ENCODE data around the gene RRAS2. TPM values are rescaled to one million over a fixed set of nuclear protein-coding genes. Genes with fewer than 3 reads are reported as not detected.
A peak's percentile ranks its signal among the peaks of the same experiment; 100 is the strongest.

Gene RRAS2
- total and polyA plus RNA-seq, 2 donors (not counting 3 experiments of a cell fraction or from before 2014, with no cell fraction given) = 30.1 to 80.5 TPM

GRCh38 chr11:14300661-14301304 lies 58.2 kb downstream of the RRAS2 start:
- Histone ChIP-seq H3K36me3 (ENCODE audit: control insufficient read depth in 2 of 2, extremely low read depth in 1 of 2, insufficient read depth in 2 of 2, low read length in 2 of 2) (no peaks in the 10 kb centered on the region), H3K4me1 (ENCODE audit: control insufficient read depth, extremely low read depth, insufficient read depth, low read length) (peaks cover 10% of the 10 kb centered on the region), H3K27ac (ENCODE audit: insufficient read depth, low read depth, low read length) (no peak overlapping the region), H3K4me3 (replicated peaks in 1 of 3; ENCODE audit: insufficient read depth in 1 of 3, low read depth in 1 of 3, low read length in 3 of 3) (no peak overlapping the region), H3K9me1 (replicated peaks; ENCODE audit: control insufficient read depth, extremely low read depth, insufficient read depth, low read length) (peaks cover 4% of the 10 kb centered on the region), H3K4me2 (ENCODE audit: insufficient read depth, low read length) (no peak overlapping the region), H2AFZ (ENCODE audit: low read depth, low read length) (no peak overlapping the region), H4K20me1 (replicated peaks; ENCODE audit: control insufficient read depth, extremely low read depth, insufficient read depth, low read length) (no peaks in the 10 kb centered on the region), H3K9ac (replicated peaks; ENCODE audit: extremely low read depth, insufficient read depth, low read length) (no peak overlapping the region), H3K9me3 (replicated peaks; ENCODE audit: control insufficient read depth, insufficient read depth, low read length) (no peaks in the 10 kb centered on the region), H3K27me3 (ENCODE audit: control insufficient read depth in 2 of 2, insufficient read depth in 2 of 2, low read length in 2 of 2) (no peaks in the 10 kb centered on the region), H3K79me2 (ENCODE audit: control insufficient read depth, insufficient read depth, low read length) (peaks cover 91% of the 10 kb centered on the region)
- ChIA-PET POLR2A (interaction anchor here (1.6 kb wide), 1 partner anchor 155 kb away, joined by 8 read pairs; no protein-coding TSS in a partner anchor), CTCF (interaction anchor here (0.5 to 9.4 kb wide), 57 partner anchors 8 to 222 kb away, joined by 3 to 514 read pairs (median 5); no protein-coding TSS in a partner anchor)
- DNase-seq (ENCODE audit: low read depth, low spot score) (peak; percentile 88), FAIRE-seq (peak; percentile 78)
- intact Hi-C loops (cut with micrococcal nuclease) (loop anchor here (1.0 to 2.0 kb wide), 4 partner anchors 58 to 155 kb away; no protein-coding TSS in a partner anchor), dilution Hi-C loops (cut with MboI; ENCODE audit: extremely low pct_ligation_motif_present, low sequenced_read_pairs) (no loop called here)
- TF ChIP-seq POLR2AphosphoS5 (IDR thresholded peaks at IDR 0.05; ENCODE audit: insufficient read depth, low read depth, low read length) = no peak
- TF ChIP-seq CTCF (IDR thresholded peaks at IDR 0.05; ENCODE audit: extremely low read depth in 1 of 2, insufficient read depth in 1 of 2, low read depth in 1 of 2, low read length in 2 of 2) = peak; percentile 78 to 86
- TF ChIP-seq POLR2A (IDR thresholded peaks at IDR 0.05; ENCODE audit: low read depth, low read length) = peak; percentile 27
- no peak for TF ChIP-seq FOS (IDR thresholded peaks at IDR 0.05; ENCODE audit: borderline replicate concordance, insufficient read depth, low read length)
- TF ChIP-seq EZH2 (IDR thresholded peaks at IDR 0.05; ENCODE audit: borderline replicate concordance, low read depth, low read length, severe bottlenecking) = no peak
- BruUV-seq (replicated peaks) = no TSS peak

Measured in endothelial cell of umbilical vein (primary cell).